ENCODE results near the gene GMNN. TPM values are rescaled to one million over a fixed set of nuclear protein-coding genes. Genes with fewer than 3 reads are reported as not detected.
"Not testable (repeated sequence)": the region's sequence is repeated elsewhere in the genome, so short reads cannot be mapped to it uniquely, and the experiment has no call there.

GMNN gene
- polyA plus RNA-seq, 1 donor from 2014 or later = 13.8 TPM

DNA sequence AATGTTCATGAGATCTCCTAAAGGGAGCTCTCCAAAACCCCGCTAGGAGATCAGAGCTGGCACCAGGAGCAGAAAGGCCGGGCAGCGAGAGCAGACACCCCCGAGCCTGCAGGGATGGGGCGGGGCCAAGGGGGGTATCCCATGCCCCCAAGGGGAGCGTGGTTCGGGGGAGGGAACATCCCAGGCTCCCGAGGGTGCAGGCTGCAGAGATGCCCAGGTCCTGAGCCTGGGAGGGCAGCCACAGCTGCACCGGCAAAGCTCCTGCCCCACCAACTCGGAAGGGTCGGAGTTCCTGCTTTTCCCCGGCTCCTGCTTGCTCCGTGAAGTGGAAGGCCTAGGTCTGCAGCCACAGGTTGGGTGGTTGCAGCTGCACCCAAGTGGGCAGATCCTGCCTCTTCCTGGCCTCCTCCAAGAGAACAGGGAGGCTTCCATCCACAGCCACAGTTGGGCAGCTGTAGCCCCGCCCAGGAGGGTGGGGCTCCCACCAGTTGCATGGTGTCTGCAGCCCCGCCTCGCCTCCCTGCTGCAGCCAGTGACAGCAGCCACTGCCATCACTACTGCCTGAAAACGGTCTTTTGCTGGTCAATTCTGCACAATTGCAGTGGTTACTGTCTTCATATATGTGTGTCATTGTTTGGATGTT lies 13.4 kb upstream of the GMNN start:
- TF ChIP-seq EZH2 (IDR thresholded peaks at IDR 0.05; ENCODE audit: borderline replicate concordance, insufficient read depth, low read length, poor library complexity, severe bottlenecking) (no peak), TAF1 (IDR thresholded peaks at IDR 0.05; ENCODE audit: low read depth) (no peak), RAD21 (conservative IDR thresholded peaks at IDR 0.05) (no peak), POLR2AphosphoS5 (IDR thresholded peaks at IDR 0.05) (no peak), SMC3 (conservative IDR thresholded peaks at IDR 0.05; ENCODE audit: poor library complexity) (no peak)
- no peak overlapping the region for H2AFZ ChIP-seq (ENCODE audit: low read depth, low read length)

DNA sequence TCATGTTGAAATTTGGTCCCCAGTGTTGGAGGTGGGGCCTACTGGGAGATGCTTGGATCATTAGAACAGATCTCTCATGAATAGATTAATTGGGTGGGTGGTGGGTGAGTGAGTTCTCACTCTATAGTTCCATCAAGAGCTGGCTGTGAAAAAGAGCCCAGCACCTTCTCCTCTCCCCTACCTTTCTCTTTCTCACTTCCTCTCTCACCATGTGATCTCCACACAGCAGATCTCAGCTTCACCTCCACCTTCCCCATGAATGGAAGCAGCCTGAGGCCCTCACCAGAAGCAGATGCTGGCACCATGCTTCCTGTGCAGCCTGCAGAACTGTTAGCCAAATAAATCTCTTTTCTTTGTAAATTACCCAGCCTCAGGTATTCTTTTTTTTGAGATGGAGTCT lies 12.9 kb upstream of the GMNN start:
- no peak overlapping the region for H3K4me2 ChIP-seq (ENCODE audit: low read length)
- no peak overlapping the region for H2AFZ ChIP-seq (ENCODE audit: low read depth, low read length)
- H3F3A ChIP-seq (ENCODE audit: insufficient read depth, low read length, poor library complexity, severe bottlenecking) = no peaks in the 10 kb centered on the region
- TF ChIP-seq EP300 (conservative IDR thresholded peaks at IDR 0.05; ENCODE audit: poor library complexity, severe bottlenecking) = no peak
- H3K4me3 ChIP-seq (ENCODE audit: low read length) = no peak overlapping the region
- H4K20me1 ChIP-seq (ENCODE audit: insufficient read depth) = no peaks in the 10 kb centered on the region
- H3K27me3 ChIP-seq (ENCODE audit: insufficient read depth, low read depth, low read length) = no peaks in the 10 kb centered on the region
- H3K79me2 ChIP-seq (replicated peaks; ENCODE audit: insufficient read depth, low read length) = no peaks in the 10 kb centered on the region
- no peaks in the 10 kb centered on the region for H3K36me3 ChIP-seq (ENCODE audit: insufficient read depth, low read length)
- no peak overlapping the region for H3K27ac ChIP-seq (ENCODE audit: low read length)
- H3K9me3 ChIP-seq (ENCODE audit: low read length) = no peaks in the 10 kb centered on the region
- H3K9me2 ChIP-seq (ENCODE audit: insufficient read depth, low read length) = no peaks in the 10 kb centered on the region
- no peak overlapping the region for H3K9ac ChIP-seq (ENCODE audit: low read length)

More for the DNA sequence above, 13.4 kb upstream of the GMNN start:
- Histone ChIP-seq H3K27ac (ENCODE audit: low read length) (no peak overlapping the region), H3K36me3 (ENCODE audit: insufficient read depth, low read length) (no peaks in the 10 kb centered on the region), H3K9me2 (ENCODE audit: insufficient read depth, low read length) (no peaks in the 10 kb centered on the region), H3K79me2 (replicated peaks; ENCODE audit: insufficient read depth, low read length) (no peaks in the 10 kb centered on the region), H3K9ac (ENCODE audit: low read length) (no peak overlapping the region), H4K20me1 (ENCODE audit: insufficient read depth) (no peaks in the 10 kb centered on the region), H3F3A (ENCODE audit: insufficient read depth, low read length, poor library complexity, severe bottlenecking) (no peaks in the 10 kb centered on the region), H3K27me3 (ENCODE audit: insufficient read depth, low read depth, low read length) (no peaks in the 10 kb centered on the region), H3K4me3 (ENCODE audit: low read length) (no peak overlapping the region), H3K9me3 (ENCODE audit: low read length) (no peaks in the 10 kb centered on the region), H3K4me2 (ENCODE audit: low read length) (no peak overlapping the region)

DNA sequence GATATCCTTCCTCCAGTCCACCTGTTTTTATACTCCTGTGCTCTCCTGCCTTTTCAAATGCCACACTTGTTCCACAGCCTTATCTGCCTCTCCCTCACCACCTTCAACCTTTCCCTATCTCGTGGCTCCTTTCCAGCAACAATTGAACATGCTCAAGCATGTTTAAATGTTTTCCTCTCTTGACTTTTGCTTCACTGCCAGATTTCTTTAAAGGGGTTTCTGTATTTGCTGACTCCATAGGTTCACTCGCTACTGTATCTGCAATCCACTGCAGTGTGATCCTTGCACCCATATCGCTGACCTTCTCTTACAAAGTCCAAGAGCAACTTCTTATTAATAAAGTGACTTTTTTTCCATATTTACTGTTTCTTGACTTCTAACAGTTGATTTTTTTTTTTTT lies 11.2 kb upstream of the GMNN start:
- TF ChIP-seq RAD21 (conservative IDR thresholded peaks at IDR 0.05) (no peak), TAF1 (IDR thresholded peaks at IDR 0.05; ENCODE audit: low read depth) (no peak), EZH2 (IDR thresholded peaks at IDR 0.05; ENCODE audit: borderline replicate concordance, insufficient read depth, low read length, poor library complexity, severe bottlenecking) (no peak), POLR2AphosphoS5 (IDR thresholded peaks at IDR 0.05) (no peak), SMC3 (conservative IDR thresholded peaks at IDR 0.05; ENCODE audit: poor library complexity) (no peak)
- Histone ChIP-seq H3F3A (ENCODE audit: insufficient read depth, low read length, poor library complexity, severe bottlenecking) (no peaks in the 10 kb centered on the region), H3K9me2 (ENCODE audit: insufficient read depth, low read length) (no peaks in the 10 kb centered on the region), H3K79me2 (replicated peaks; ENCODE audit: insufficient read depth, low read length) (no peaks in the 10 kb centered on the region), H3K27ac (ENCODE audit: low read length) (no peak overlapping the region), H3K27me3 (ENCODE audit: insufficient read depth, low read depth, low read length) (no peaks in the 10 kb centered on the region), H3K4me3 (ENCODE audit: low read length) (no peak overlapping the region), H3K4me2 (ENCODE audit: low read length) (no peak overlapping the region), H3K9me3 (ENCODE audit: low read length) (no peaks in the 10 kb centered on the region), H2AFZ (ENCODE audit: low read depth, low read length) (no peak overlapping the region), H4K20me1 (ENCODE audit: insufficient read depth) (no peaks in the 10 kb centered on the region), H3K9ac (ENCODE audit: low read length) (no peak overlapping the region), H3K36me3 (ENCODE audit: insufficient read depth, low read length) (no peaks in the 10 kb centered on the region)

DNA sequence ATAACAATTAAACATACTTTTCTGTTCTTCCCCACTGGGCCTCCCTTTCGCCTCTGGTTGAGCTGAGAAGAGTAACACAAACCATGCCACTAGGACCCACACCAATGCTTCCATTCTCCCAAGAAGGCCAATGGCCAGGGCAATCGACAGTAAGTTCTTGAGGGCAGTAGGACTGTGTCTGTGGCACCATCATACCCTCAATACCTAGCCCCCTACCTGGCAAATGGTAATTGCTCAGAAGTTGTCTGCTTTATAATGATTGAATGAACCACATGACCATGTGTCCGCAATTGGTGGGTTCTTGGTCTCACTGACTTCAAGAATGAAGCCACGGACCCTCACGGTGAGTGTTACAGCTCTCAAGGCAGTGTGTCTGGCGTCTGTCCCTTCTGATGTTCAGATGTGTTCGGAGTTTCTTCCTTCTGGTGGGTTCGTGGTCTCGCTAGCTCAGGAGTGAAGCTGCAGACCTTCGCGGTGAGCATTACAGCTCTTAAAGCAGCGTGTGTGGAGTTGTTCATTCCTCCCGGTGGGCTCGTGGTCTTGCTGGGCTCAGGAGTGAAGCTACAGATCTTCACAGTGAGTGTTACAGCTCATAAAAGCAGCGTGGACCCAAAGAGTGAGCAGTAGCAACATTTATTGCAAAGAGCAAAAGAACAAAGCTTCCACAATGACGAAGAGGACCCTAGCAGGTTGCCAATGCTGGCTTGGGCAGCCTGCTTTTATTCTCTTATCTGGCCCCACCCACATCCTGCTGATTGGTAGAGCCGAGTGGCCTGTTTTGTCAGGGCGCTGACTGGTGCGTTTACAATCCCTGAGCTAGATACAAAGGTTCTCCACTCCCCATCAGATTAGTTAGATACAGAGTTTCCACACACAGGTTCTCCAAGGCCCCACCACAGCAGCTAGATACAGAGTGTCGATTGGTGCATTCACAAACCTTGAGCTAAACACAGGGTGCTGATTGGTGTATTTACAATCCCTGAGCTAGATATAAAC lies 9.6 kb upstream of the GMNN start:
- H3K79me2 ChIP-seq (replicated peaks; ENCODE audit: insufficient read depth, low read length); H3K4me3 ChIP-seq (ENCODE audit: low read length); H3K36me3 ChIP-seq (ENCODE audit: insufficient read depth, low read length); H3K9me2 ChIP-seq (ENCODE audit: insufficient read depth, low read length); H3K27ac ChIP-seq (ENCODE audit: low read length); H2AFZ ChIP-seq (ENCODE audit: low read depth, low read length); H3K27me3 ChIP-seq (ENCODE audit: insufficient read depth, low read depth, low read length); H3K9ac ChIP-seq (ENCODE audit: low read length); H4K20me1 ChIP-seq (ENCODE audit: insufficient read depth); H3K9me3 ChIP-seq (ENCODE audit: low read length); H3F3A ChIP-seq (ENCODE audit: insufficient read depth, low read length, poor library complexity, severe bottlenecking); H3K4me2 ChIP-seq (ENCODE audit: low read length): not testable (repeated sequence)

DNA sequence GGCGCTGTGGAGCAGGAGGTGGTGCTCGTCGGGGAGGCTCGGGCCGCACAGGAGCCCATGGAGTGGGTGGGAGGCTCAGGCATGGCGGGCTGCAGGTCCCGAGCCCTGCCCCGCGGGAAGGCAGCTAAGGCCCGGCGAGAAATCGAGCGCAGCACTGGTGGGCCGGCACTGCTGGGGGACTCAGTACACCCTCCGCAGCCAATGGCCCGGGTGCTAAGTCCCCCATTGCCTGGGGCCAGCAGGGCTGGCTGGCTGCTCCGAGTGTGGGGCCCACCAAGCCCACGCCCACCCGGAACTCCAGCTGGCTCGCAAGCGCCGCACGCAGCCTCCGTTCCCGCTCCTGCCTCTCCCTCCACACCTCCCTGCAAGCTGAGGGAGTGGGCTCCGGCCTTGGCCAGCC lies 8.8 kb upstream of the GMNN start:
- H3K9ac ChIP-seq (ENCODE audit: low read length); H3K4me2 ChIP-seq (ENCODE audit: low read length); H3K9me2 ChIP-seq (ENCODE audit: insufficient read depth, low read length); H3K4me3 ChIP-seq (ENCODE audit: low read length); H2AFZ ChIP-seq (ENCODE audit: low read depth, low read length); H3K79me2 ChIP-seq (replicated peaks; ENCODE audit: insufficient read depth, low read length); H4K20me1 ChIP-seq (ENCODE audit: insufficient read depth); H3F3A ChIP-seq (ENCODE audit: insufficient read depth, low read length, poor library complexity, severe bottlenecking); H3K36me3 ChIP-seq (ENCODE audit: insufficient read depth, low read length); H3K27ac ChIP-seq (ENCODE audit: low read length); H3K9me3 ChIP-seq (ENCODE audit: low read length); H3K27me3 ChIP-seq (ENCODE audit: insufficient read depth, low read depth, low read length): not testable (repeated sequence)

Measured in neural cell (in vitro differentiated cells).